IMR-90 (cell line): Measurements from ENCODE around the gene TSKS. TPM values are rescaled to one million over a fixed set of nuclear protein-coding genes. Genes with fewer than 3 reads are reported as not detected.

Source experiments
- ATAC-seq: fragments of 200-7000 bp; cut with Tn5 transposase; 2 replicates; pipeline ENCODE4 v1.9.1; 2020; ENCODE audit warnings: low read depth, mild to moderate bottlenecking, moderate library complexity
- BruUV-seq: library from RNA; stranded (reverse); fragments of 400-500 nt; replicated peaks from 2 replicates; lab custom pipeline; 2021; lab: Mats Ljungman, UMichigan
- CTCF ChIA-PET: fragments of 300-600 bp; formaldehyde crosslinking; extraction: SDS; loops from one replicate; lab custom pipeline; 2021; ENCODE audit warnings: antibody characterized with exemption; lab: Yijun Ruan, JAX
- POLR2A ChIA-PET: fragments of 300-600 bp; sonication (Branson Sonifier 250); formaldehyde crosslinking; loops from one replicate; lab custom pipeline; 2022; ENCODE audit warnings: antibody characterized with exemption; ENCODE audit not compliant: unreplicated experiment; lab: Charles Lee
- DNase-seq: peaks from one replicate; pipeline ENCODE4 v3.0.0; 2013
- H2AFZ ChIP-seq: replicated peaks from 2 replicates; pipeline ENCODE3; 2013; ENCODE audit warnings: low read length, mild to moderate bottlenecking; ENCODE audit not compliant: poor library complexity
- H2AK5ac ChIP-seq: 2 replicates; pipeline ENCODE4 v1.6.1; 2013; ENCODE audit warnings: low read depth, low read length, inconsistent platforms
- H2AK9ac ChIP-seq: replicated peaks from 2 replicates; pipeline ENCODE3; 2013; ENCODE audit warnings: mild to moderate bottlenecking, low read depth, low read length, moderate library complexity; ENCODE audit not compliant: poor library complexity
- H2BK120ac ChIP-seq: 2 replicates; pipeline ENCODE4 v1.6.1; 2013; ENCODE audit warnings: low read depth, low read length, inconsistent platforms
- H2BK15ac ChIP-seq: 3 replicates; pipeline ENCODE4 v1.6.1; 2013; ENCODE audit warnings: low read depth, low read length, inconsistent platforms
- H2BK20ac ChIP-seq: 2 replicates; pipeline ENCODE4 v1.6.1; 2013; ENCODE audit warnings: low read depth, mild to moderate bottlenecking, inconsistent platforms, low read length, moderate library complexity
- H2BK5ac ChIP-seq: 2 replicates; pipeline ENCODE4 v1.6.1; 2013; ENCODE audit warnings: mild to moderate bottlenecking, low read depth, low read length, inconsistent platforms; ENCODE audit not compliant: poor library complexity, severe bottlenecking
- H3K14ac ChIP-seq: replicated peaks from 2 replicates; pipeline ENCODE4 v1.6.1; 2013; ENCODE audit warnings: low read depth, low read length, inconsistent platforms
- H3K18ac ChIP-seq: 2 replicates; pipeline ENCODE4 v1.6.1; 2013; ENCODE audit warnings: low read depth, low read length, control low read depth
- H3K23ac ChIP-seq: 2 replicates; pipeline ENCODE4 v1.6.1; 2013; ENCODE audit warnings: low read depth, low read length, inconsistent platforms
- H3K27ac ChIP-seq: 2 replicates; pipeline ENCODE4 v1.5.1; 2013; ENCODE audit warnings: mild to moderate bottlenecking, control low read depth, low read length; ENCODE audit not compliant: insufficient read depth
- H3K27me3 ChIP-seq: 2 replicates; pipeline ENCODE4 v1.6.1; 2013; ENCODE audit warnings: low read length; ENCODE audit not compliant: control insufficient read depth, insufficient read depth
- H3K36me3 ChIP-seq: 2 replicates; pipeline ENCODE4 v1.6.1; 2013; ENCODE audit warnings: low read length, mixed read lengths; ENCODE audit not compliant: control insufficient read depth, insufficient read depth
- H3K4ac ChIP-seq: 2 replicates; pipeline ENCODE4 v1.6.1; 2013; ENCODE audit warnings: low read depth, low read length, inconsistent platforms
- H3K4me1 ChIP-seq: 2 replicates; pipeline ENCODE4 v1.6.1; 2013; ENCODE audit warnings: low read length, mixed read lengths; ENCODE audit not compliant: control insufficient read depth, insufficient read depth
- H3K4me2 ChIP-seq: 2 replicates; pipeline ENCODE4 v1.6.1; 2013; ENCODE audit warnings: low read depth, mild to moderate bottlenecking, control low read depth, low read length, moderate library complexity
- H3K4me3 ChIP-seq: 2 replicates; pipeline ENCODE4 v1.5.1; 2013; ENCODE audit warnings: low read depth, mild to moderate bottlenecking, control low read depth, low read length, moderate library complexity; ENCODE audit not compliant: insufficient read depth
- H3K56ac ChIP-seq: 2 replicates; pipeline ENCODE4 v1.6.1; 2013; ENCODE audit warnings: low read length, inconsistent platforms; ENCODE audit not compliant: insufficient read depth; ENCODE audit errors: extremely low read depth
- H3K79me1 ChIP-seq, 2 experiments: 2 replicates each; pipeline ENCODE4 v1.6.1; 2013; ENCODE audit warnings: low read length in 2 of 2, inconsistent platforms in 1 of 2, low read depth in 1 of 2
- H3K9ac ChIP-seq: 2 replicates; pipeline ENCODE4 v1.6.1; 2013; ENCODE audit warnings: low read depth, low read length, control low read depth
- H3K9me1 ChIP-seq: 2 replicates; pipeline ENCODE4 v1.6.1; 2013; ENCODE audit warnings: low read length, inconsistent platforms; ENCODE audit not compliant: insufficient read depth
- H3K9me3 ChIP-seq: 2 replicates; pipeline ENCODE4 v1.6.1; 2013; ENCODE audit warnings: low read length; ENCODE audit not compliant: control insufficient read depth, insufficient read depth
- H4K20me1 ChIP-seq: 2 replicates; pipeline ENCODE4 v1.6.1; 2013; ENCODE audit warnings: low read length, inconsistent platforms; ENCODE audit not compliant: insufficient read depth
- H4K5ac ChIP-seq: 2 replicates; pipeline ENCODE4 v1.6.1; 2013; ENCODE audit warnings: mild to moderate bottlenecking, low read depth, low read length, control low read depth
- H4K8ac ChIP-seq, 2 experiments: 2 replicates each; pipeline ENCODE4 v1.6.1; 2013; ENCODE audit warnings: low read depth in 2 of 2, low read length in 2 of 2, control low read depth in 1 of 2, inconsistent platforms in 1 of 2
- H4K91ac ChIP-seq: 2 replicates; pipeline ENCODE4 v1.6.1; 2013; ENCODE audit warnings: low read depth, low read length, inconsistent platforms; ENCODE audit not compliant: insufficient read depth
- BHLHE40 ChIP-seq: fragments of 150-350 bp; IDR thresholded peaks from 2 replicates; pipeline ENCODE4 v1.6.1; 2016; ENCODE audit warnings: mild to moderate bottlenecking, low read depth, low read length
- CEBPB ChIP-seq: IDR thresholded peaks from 2 replicates; pipeline ENCODE4 v1.6.1; 2012; ENCODE audit warnings: low read depth, low read length, improper control_type of control experiment
- CHD1 ChIP-seq: IDR thresholded peaks from 2 replicates; pipeline ENCODE4 v1.6.1; 2012; ENCODE audit warnings: low read depth, low read length, improper control_type of control experiment
- ELK1 ChIP-seq: fragments of 150-350 bp; IDR thresholded peaks from 2 replicates; pipeline ENCODE4 v1.6.1; 2016; ENCODE audit warnings: low read depth, mild to moderate bottlenecking, low read length, moderate library complexity, borderline replicate concordance
- FOS ChIP-seq: fragments of 150-350 bp; IDR thresholded peaks from 2 replicates; pipeline ENCODE4 v1.6.1; 2016; ENCODE audit warnings: low read depth, low read length
- MAFK ChIP-seq: IDR thresholded peaks from 2 replicates; pipeline ENCODE4 v1.6.1; 2012; ENCODE audit warnings: low read depth, low read length, improper control_type of control experiment
- MXI1 ChIP-seq: IDR thresholded peaks from 2 replicates; pipeline ENCODE4 v1.6.1; 2012; ENCODE audit warnings: low read depth, mild to moderate bottlenecking, low read length, moderate library complexity, borderline replicate concordance
- NFE2L2 ChIP-seq: fragments of 150-350 bp; IDR thresholded peaks from 2 replicates; pipeline ENCODE4 v1.6.1; 2016; ENCODE audit warnings: low read depth, mild to moderate bottlenecking, low read length
- POLR2A ChIP-seq: IDR thresholded peaks from 2 replicates; pipeline ENCODE4 v1.6.1; 2012; ENCODE audit warnings: mild to moderate bottlenecking, low read depth, low read length
- RAD21 ChIP-seq: IDR thresholded peaks from 2 replicates; pipeline ENCODE4 v1.6.1; 2012; ENCODE audit warnings: low read length, improper control_type of control experiment
- RCOR1 ChIP-seq: IDR thresholded peaks from 2 replicates; pipeline ENCODE4 v1.6.1; 2012; ENCODE audit warnings: mild to moderate bottlenecking, low read length, improper control_type of control experiment; ENCODE audit not compliant: insufficient replicate concordance
- RFX5 ChIP-seq: IDR thresholded peaks from 2 replicates; pipeline ENCODE4 v1.8.0; 2012; ENCODE audit warnings: low read depth, mild to moderate bottlenecking, low read length, moderate library complexity
- SMC3 ChIP-seq: fragments of 150-350 bp; IDR thresholded peaks from 2 replicates; pipeline ENCODE4 v1.6.1; 2016; ENCODE audit warnings: low read depth, mild to moderate bottlenecking, antibody characterized with exemption, low read length, moderate library complexity
- WGBS, 2 experiments: methylation state at CpG; one replicate each; pipeline versions ENCODE4 v1.1.5 to v1.1.7; 2013; ENCODE audit warnings: missing lambda C conversion rate in 2 of 2; ENCODE audit not compliant: insufficient read length in 1 of 2; ENCODE audit errors: extremely low coverage in 2 of 2; 5-methylcytosine and 5-hydroxymethylcytosine counted together
- dilution Hi-C: fragments of 300-500 bp; cut with HindIII; formaldehyde crosslinking; loops from one replicate; pipeline ENCODE4 v1.14.3; 2018; ENCODE audit warnings: low sequenced_read_pairs; ENCODE audit not compliant: unreplicated experiment
- in situ Hi-C: fragments of 300-500 bp; cut with MboI; formaldehyde crosslinking; loops from 3 replicates; pipeline ENCODE4 v1.14.3; 2019; ENCODE audit warnings: low sequenced_read_pairs, inconsistent platforms, mixed read lengths
- intact Hi-C: fragments of 100-400 bp; cut with micrococcal nuclease; formaldehyde crosslinking; loops from 2 replicates; pipeline ENCODE4 v1.10.0; 2022
- polyA plus RNA-seq, 3 experiments: library from polyadenylated mRNA; depleted of rRNA; stranded (reverse); fragments of >200 nt; gene quantifications; 2 replicates each; pipeline ENCODE4 v1.2.3, GENCODE V29; 2012; ENCODE audit warnings: low replicate concordance in 1 of 3
- total RNA-seq: library from RNA; depleted of rRNA; stranded (reverse); fragments of >200 nt; gene quantifications from 2 replicates; pipeline ENCODE4 v1.2.3, GENCODE V29; 2012
- TF ChIP-seq, protein P1 (sequence below): fragments of 150-350 bp; IDR thresholded peaks from 2 replicates; pipeline ENCODE4 v1.6.1; 2017; ENCODE audit warnings: mild to moderate bottlenecking, antibody characterized with exemption, low read length, low read depth
- TF ChIP-seq, protein P2 (sequence below): conservative IDR thresholded peaks from 2 replicates; pipeline ENCODE4 v1.5.1; 2012; ENCODE audit warnings: mild to moderate bottlenecking, low read depth, low read length, improper control_type of control experiment

TSKS gene
- total and polyA plus RNA-seq, 2 of the 4 experiments (the other 2 are of a cell fraction), result not detected

DNA sequence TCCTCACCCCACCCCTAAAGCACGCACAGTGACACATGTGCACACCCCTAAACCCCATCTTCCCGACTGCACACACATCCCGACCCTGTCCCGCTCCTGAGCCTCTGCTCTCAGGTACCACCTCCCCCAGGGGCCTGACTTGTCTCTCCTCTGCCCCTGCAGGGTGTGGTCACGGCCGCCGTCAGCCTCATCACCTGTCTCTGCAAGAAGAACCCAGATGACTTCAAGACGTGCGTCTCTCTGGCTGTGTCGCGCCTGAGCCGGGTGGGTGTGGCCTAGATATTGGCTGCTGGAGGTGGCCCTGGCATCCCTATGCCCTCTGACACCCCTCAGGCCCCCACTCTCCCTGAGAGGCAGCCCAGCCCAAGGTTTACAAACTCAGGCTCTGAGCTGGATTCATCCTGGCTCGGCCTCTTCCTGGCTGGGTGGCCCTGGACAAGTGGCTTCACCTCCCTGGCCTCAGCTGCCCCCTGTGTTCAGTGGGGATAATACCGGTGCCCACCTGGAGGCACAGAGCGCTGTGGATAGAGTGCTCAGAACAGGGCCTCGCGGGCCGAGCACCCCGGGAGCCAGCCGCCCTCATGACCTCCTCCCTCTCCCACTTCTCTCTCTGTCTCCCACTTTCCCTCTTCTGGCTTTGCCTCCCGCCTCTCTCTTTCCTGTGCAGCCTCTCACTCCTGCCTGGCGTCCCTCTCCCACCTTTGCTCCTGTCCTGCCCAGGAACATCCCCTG is 29.9 kb upstream of the TSKS start:
- peaks cover 9 to 41% of the 10 kb centered on the region in 2 experiments for H3K79me1 ChIP-seq
- H2BK120ac ChIP-seq, result no peak overlapping the region
- no peak overlapping the region for H2AK9ac ChIP-seq
- H3K23ac ChIP-seq, result no peak overlapping the region
- no peak overlapping the region for H3K4me2 ChIP-seq
- no peaks in the 10 kb centered on the region for H3K27me3 ChIP-seq
- H3K4me3 ChIP-seq, result no peak overlapping the region
- CTCF ChIA-PET, result no interaction called here
- H3K4ac ChIP-seq, result no peak overlapping the region
- peaks cover 65% of the 10 kb centered on the region for H3K36me3 ChIP-seq
- no peak overlapping the region for H4K91ac ChIP-seq
- H2AFZ ChIP-seq, result no peak overlapping the region
- no peak overlapping the region for H3K56ac ChIP-seq
- no peak overlapping the region for H2BK15ac ChIP-seq
- no peak overlapping the region for H3K27ac ChIP-seq
- DNase-seq, result no peak
- dilution Hi-C loops (no loop called here), intact Hi-C loops (no loop called here), in situ Hi-C loops (no loop called here)
- H4K8ac ChIP-seq, result no peak overlapping the region
- WGBS, 2 experiments, result 100% methylated on average over 1 of the region's 22 CpGs; no CpG with 5 or more reads in 1 of the 2 experiments
- no peak overlapping the region for H3K18ac ChIP-seq
- no peak overlapping the region for H2BK5ac ChIP-seq
- peaks cover 31% of the 10 kb centered on the region for H4K20me1 ChIP-seq
- no peak overlapping the region for H2BK20ac ChIP-seq
- H3K9me1 ChIP-seq, result peaks cover 8% of the 10 kb centered on the region; the same call in 1 of the 2 replicates
- H3K14ac ChIP-seq, result no peak overlapping the region
- H3K4me1 ChIP-seq, result peaks cover 2% of the 10 kb centered on the region; the same call in 1 of the 2 replicates
- no peak overlapping the region for H3K9ac ChIP-seq
- ATAC-seq, result no peak
- POLR2A ChIA-PET, result interaction anchor here (0.6 kb wide), 1 partner anchor 453 kb away, joined by 3 read pairs; no protein-coding TSS in a partner anchor
- H3K9me3 ChIP-seq, result no peaks in the 10 kb centered on the region
- H4K5ac ChIP-seq, result no peak overlapping the region
- BruUV-seq, result no TSS peak
- no peak overlapping the region for H2AK5ac ChIP-seq
- TF ChIP-seq NFE2L2 (no peak), MXI1 (no peak), RAD21 (no peak), RFX5 (no peak), POLR2A (no peak), ELK1 (no peak), CEBPB (no peak), MAFK (no peak), RCOR1 (no peak), SMC3 (no peak), FOS (no peak), CHD1 (no peak), BHLHE40 (no peak)
- TF ChIP-seq, protein P1, sequence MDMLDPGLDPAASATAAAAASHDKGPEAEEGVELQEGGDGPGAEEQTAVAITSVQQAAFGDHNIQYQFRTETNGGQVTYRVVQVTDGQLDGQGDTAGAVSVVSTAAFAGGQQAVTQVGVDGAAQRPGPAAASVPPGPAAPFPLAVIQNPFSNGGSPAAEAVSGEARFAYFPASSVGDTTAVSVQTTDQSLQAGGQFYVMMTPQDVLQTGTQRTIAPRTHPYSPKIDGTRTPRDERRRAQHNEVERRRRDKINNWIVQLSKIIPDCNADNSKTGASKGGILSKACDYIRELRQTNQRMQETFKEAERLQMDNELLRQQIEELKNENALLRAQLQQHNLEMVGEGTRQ, result no peak
- TF ChIP-seq, protein P2, sequence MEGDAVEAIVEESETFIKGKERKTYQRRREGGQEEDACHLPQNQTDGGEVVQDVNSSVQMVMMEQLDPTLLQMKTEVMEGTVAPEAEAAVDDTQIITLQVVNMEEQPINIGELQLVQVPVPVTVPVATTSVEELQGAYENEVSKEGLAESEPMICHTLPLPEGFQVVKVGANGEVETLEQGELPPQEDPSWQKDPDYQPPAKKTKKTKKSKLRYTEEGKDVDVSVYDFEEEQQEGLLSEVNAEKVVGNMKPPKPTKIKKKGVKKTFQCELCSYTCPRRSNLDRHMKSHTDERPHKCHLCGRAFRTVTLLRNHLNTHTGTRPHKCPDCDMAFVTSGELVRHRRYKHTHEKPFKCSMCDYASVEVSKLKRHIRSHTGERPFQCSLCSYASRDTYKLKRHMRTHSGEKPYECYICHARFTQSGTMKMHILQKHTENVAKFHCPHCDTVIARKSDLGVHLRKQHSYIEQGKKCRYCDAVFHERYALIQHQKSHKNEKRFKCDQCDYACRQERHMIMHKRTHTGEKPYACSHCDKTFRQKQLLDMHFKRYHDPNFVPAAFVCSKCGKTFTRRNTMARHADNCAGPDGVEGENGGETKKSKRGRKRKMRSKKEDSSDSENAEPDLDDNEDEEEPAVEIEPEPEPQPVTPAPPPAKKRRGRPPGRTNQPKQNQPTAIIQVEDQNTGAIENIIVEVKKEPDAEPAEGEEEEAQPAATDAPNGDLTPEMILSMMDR, result no peak
